ENCODE results near the gene SH3RF3. TPM values are rescaled to one million over a fixed set of nuclear protein-coding genes. Genes with fewer than 3 reads are reported as not detected.
A peak's percentile ranks its signal among the peaks of the same experiment; 100 is the strongest.

SH3RF3 gene
- total RNA-seq, 1 donor from 2014 or later: under 0.01 TPM

DNA sequence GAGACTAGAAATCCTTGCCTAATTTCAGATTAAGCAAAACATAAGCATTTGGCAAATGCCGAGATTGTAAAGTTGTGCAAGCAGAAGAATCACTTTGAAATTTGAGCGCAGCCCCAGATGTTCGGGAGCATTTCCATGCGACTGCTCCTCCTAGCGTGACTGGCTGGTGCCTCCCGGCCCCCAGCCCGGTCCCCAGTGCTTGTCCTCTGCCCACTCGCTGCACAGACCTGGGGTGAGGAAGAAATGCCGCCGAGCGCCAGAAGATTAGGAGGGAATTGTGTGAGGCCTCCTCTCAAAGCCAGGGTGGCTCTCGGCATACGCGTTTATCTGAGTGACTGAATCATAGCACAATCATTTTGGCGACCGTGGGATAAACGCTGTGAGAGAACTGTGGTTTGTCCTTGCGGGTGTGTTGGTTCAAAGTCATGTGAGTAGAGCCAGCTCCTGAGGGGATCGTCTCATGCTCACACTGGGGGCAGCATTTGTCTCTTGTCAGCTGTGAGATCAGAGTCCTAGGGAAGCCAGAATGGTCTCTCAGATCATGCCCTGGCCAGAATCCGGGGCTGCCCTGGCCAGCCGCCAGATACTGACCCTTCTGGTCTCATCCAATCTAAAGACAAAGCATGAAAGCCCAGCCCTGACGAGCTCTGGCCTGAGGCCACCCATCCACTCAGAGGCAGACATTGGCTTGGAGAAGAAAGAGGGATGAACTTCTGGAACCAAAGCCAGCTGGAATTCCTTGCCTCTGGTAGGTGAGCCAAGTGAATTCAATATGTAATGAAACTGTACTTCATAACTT, 189.3 kb downstream of the SH3RF3 start:
- H3K27me3 ChIP-seq (ENCODE audit: control insufficient read depth, insufficient read depth, low read length): no peaks in the 10 kb centered on the region
- no peak overlapping the region for H3K4me3 ChIP-seq (ENCODE audit: low read depth, low read length)
- FAIRE-seq: no peak
- TF ChIP-seq, protein P1, sequence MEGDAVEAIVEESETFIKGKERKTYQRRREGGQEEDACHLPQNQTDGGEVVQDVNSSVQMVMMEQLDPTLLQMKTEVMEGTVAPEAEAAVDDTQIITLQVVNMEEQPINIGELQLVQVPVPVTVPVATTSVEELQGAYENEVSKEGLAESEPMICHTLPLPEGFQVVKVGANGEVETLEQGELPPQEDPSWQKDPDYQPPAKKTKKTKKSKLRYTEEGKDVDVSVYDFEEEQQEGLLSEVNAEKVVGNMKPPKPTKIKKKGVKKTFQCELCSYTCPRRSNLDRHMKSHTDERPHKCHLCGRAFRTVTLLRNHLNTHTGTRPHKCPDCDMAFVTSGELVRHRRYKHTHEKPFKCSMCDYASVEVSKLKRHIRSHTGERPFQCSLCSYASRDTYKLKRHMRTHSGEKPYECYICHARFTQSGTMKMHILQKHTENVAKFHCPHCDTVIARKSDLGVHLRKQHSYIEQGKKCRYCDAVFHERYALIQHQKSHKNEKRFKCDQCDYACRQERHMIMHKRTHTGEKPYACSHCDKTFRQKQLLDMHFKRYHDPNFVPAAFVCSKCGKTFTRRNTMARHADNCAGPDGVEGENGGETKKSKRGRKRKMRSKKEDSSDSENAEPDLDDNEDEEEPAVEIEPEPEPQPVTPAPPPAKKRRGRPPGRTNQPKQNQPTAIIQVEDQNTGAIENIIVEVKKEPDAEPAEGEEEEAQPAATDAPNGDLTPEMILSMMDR (IDR thresholded peaks at IDR 0.05; ENCODE audit: insufficient read depth, low read length, severe bottlenecking): no peak
- H3K36me3 ChIP-seq (ENCODE audit: control insufficient read depth, insufficient read depth, low read length): no peaks in the 10 kb centered on the region
- no peak for DNase-seq (ENCODE audit: low read depth)

DNA sequence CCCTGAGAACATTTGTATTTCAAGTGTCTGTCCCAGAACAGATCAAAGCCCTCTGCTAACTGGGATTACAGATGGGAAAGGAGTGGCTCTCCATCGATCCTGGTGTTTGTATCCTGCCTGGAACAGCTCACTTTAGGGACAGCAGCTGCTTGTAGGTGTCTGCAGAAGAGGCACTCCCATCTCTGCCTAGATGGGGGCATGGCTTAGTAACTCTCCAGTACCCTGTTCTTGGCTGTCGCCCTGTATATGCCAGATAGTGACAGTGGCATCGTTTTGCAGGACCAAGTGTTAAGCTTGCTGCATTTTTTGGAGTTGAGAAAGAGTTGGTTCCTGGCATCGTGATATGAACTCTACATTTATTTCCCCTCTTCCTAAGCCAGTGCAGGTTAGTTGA, 189.9 kb downstream of the SH3RF3 start:
- TF ChIP-seq, protein P1 (IDR thresholded peaks at IDR 0.05; ENCODE audit: insufficient read depth, low read length, severe bottlenecking): no peak
- no peak overlapping the region for H3K4me3 ChIP-seq (ENCODE audit: low read depth, low read length)
- FAIRE-seq (no peak), DNase-seq (ENCODE audit: low read depth) (no peak)
- no peaks in the 10 kb centered on the region for H3K36me3 ChIP-seq (ENCODE audit: control insufficient read depth, insufficient read depth, low read length)
- no peaks in the 10 kb centered on the region for H3K27me3 ChIP-seq (ENCODE audit: control insufficient read depth, insufficient read depth, low read length)

DNA sequence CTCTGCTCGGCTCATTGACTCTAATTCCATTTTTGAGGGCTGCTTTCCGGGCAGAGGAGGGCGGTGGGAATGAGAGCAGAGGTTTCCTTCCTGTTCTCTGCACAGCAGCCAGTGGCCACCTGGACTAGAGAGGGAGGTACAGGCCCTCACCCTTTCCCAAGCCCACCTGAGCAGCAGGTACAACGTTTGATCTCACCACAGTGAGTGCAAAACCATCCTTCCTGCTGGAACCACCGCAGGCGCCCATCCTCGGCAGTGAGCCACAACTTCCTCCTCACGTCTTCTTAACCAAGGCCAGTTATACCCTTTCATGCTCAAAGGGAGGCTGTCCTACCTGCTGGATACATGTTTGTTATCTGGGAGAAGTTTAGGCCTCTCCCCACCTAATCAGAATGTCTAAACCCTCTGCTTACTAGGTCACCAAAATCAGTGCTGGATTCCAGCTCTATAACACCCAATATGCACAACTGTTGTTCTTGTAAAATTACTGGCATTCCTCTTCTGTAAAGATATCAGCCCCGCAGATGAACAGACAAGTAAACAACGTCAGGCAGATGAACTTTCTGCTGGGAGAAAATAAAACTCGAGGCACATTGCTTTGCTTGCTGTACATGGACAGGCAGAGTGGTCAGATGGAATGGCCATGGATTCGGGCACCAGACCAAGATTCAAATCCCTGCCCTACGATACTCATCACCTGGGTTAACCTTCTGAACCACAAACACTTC, 191.4 kb downstream of the SH3RF3 start:
- Histone ChIP-seq H3K36me3 (ENCODE audit: control insufficient read depth, insufficient read depth, low read length) (no peaks in the 10 kb centered on the region), H3K4me3 (ENCODE audit: low read depth, low read length) (no peak overlapping the region), H3K27me3 (ENCODE audit: control insufficient read depth, insufficient read depth, low read length) (no peaks in the 10 kb centered on the region)
- DNase-seq (ENCODE audit: low read depth) (no peak), FAIRE-seq (no peak)
- TF ChIP-seq, protein P1 (IDR thresholded peaks at IDR 0.05; ENCODE audit: insufficient read depth, low read length, severe bottlenecking): no peak

DNA sequence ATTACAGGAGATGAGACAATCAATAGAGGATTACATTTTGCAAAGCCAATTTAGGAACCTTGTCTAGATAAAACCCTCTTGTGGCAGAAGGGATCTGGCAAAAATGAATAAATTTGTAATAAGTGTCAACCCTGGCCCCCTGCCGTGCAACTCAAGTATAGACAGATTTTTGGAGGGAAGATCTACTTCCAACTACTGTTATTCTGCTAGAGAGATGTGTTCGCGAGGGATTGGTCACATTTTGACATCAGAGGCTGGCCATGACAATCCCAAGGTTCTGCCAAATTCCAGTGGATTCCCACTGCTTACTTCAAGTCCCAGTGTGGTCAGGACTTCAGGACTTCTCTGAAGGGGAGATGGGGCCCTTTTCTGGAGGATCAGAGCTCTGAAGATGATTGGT, 192.6 kb downstream of the SH3RF3 start:
- FAIRE-seq (no peak), DNase-seq (ENCODE audit: low read depth) (no peak)
- H3K36me3 ChIP-seq (ENCODE audit: control insufficient read depth, insufficient read depth, low read length): no peaks in the 10 kb centered on the region
- TF ChIP-seq, protein P1 (IDR thresholded peaks at IDR 0.05; ENCODE audit: insufficient read depth, low read length, severe bottlenecking): no peak
- H3K27me3 ChIP-seq (ENCODE audit: control insufficient read depth, insufficient read depth, low read length): no peaks in the 10 kb centered on the region
- H3K4me3 ChIP-seq (ENCODE audit: low read depth, low read length): no peak overlapping the region

DNA sequence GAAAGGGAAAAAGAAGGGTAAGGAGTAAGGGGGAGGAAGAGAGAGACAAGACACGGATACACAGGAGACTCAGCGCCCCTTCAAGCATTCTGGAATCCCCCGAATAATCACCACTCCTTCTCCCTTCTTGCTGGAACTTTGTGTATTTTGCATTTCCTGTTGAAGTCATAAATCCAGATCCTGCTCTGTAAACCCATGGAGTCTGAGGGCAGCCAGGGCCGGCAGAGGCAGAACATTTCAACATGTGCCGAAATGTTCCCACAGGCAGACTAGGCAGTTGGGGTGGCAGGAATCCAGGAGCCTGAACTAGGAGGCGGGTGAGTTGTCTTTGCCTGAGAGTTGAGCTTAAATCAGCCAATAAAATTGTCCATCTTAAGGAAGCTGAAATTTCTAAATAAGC, 193.1 kb downstream of the SH3RF3 start:
- FAIRE-seq (no peak), DNase-seq (ENCODE audit: low read depth) (peak; percentile 82)
- TF ChIP-seq, protein P1 (IDR thresholded peaks at IDR 0.05; ENCODE audit: insufficient read depth, low read length, severe bottlenecking): no peak
- Histone ChIP-seq H3K4me3 (ENCODE audit: low read depth, low read length) (no peak overlapping the region), H3K36me3 (ENCODE audit: control insufficient read depth, insufficient read depth, low read length) (no peaks in the 10 kb centered on the region), H3K27me3 (ENCODE audit: control insufficient read depth, insufficient read depth, low read length) (no peaks in the 10 kb centered on the region)

Measured in bronchial epithelial cell (primary cell).